ENCODE data around the gene P2RX1.

- TF ChIP-seq CTCF (IDR thresholded peaks at IDR 0.05) (no peak), POLR2A (IDR thresholded peaks at IDR 0.05) (no peak), POLR2AphosphoS5 (IDR thresholded peaks at IDR 0.05) (no peak), EP300 (IDR thresholded peaks at IDR 0.05) (no peak)
Measured at GRCh38 chr17:3949418-3949817, 33.2 kb upstream of the P2RX1 start.

Data from suprapubic skin (tissue), 4 donors.